SK-N-SH treated with all-trans-retinoic acid at 6 μM for 48 hours (cell line): ENCODE results near the gene SERTAD2.

Experiments used
- ATAC-seq: fragments of 200-7000 bp; cut with Tn5 transposase; 3 replicates; pipeline ENCODE4 v1.9.1; 2020; ENCODE audit warnings: mild to moderate bottlenecking, moderate library complexity
- BACH2 ChIP-seq: fragments of 250-450 bp; sonication (Bioruptor Pico); IDR thresholded peaks from 2 replicates; pipeline ENCODE4 v1.9.0; 2021; ENCODE audit warnings: mild to moderate bottlenecking, borderline replicate concordance
- CSDC2 ChIP-seq: fragments of 250-450 bp; sonication (Bioruptor Pico); IDR thresholded peaks from 2 replicates; pipeline ENCODE4 v1.5.0; 2020; ENCODE audit warnings: mild to moderate bottlenecking, moderate library complexity
- ISL1 ChIP-seq: fragments of 250-450 bp; sonication (Bioruptor Pico); IDR thresholded peaks from 2 replicates; pipeline ENCODE4 v2.1.2; 2022; ENCODE audit warnings: mild to moderate bottlenecking, moderate library complexity
- OSR1 ChIP-seq: fragments of 250-450 bp; sonication (Bioruptor Pico); IDR thresholded peaks from 2 replicates; pipeline ENCODE4 v1.8.0; 2022; ENCODE audit warnings: moderate library complexity, mild to moderate bottlenecking, inconsistent platforms
- PATZ1 ChIP-seq: fragments of 250-450 bp; sonication (Bioruptor Pico); IDR thresholded peaks from 2 replicates; pipeline ENCODE4 v1.8.0; 2020; ENCODE audit warnings: mild to moderate bottlenecking, moderate library complexity, borderline replicate concordance
- SNAI2 ChIP-seq: fragments of 250-450 bp; sonication (Bioruptor Pico); IDR thresholded peaks from 2 replicates; pipeline ENCODE4 v1.5.0; 2020; ENCODE audit warnings: mild to moderate bottlenecking, moderate library complexity
- TCF4 ChIP-seq: fragments of 250-450 bp; sonication (Bioruptor Pico); IDR thresholded peaks from 2 replicates; pipeline ENCODE4 v1.8.0; 2021; ENCODE audit warnings: mild to moderate bottlenecking, moderate library complexity, borderline replicate concordance
- TOX ChIP-seq: fragments of 250-450 bp; sonication (Bioruptor Pico); IDR thresholded peaks from 2 replicates; pipeline ENCODE4 v1.8.0; 2021; ENCODE audit warnings: mild to moderate bottlenecking, moderate library complexity, borderline replicate concordance
- TSHZ2 ChIP-seq: fragments of 250-450 bp; sonication (Bioruptor Pico); IDR thresholded peaks from 2 replicates; pipeline ENCODE4 v1.5.0; 2020; ENCODE audit warnings: mild to moderate bottlenecking, moderate library complexity
- ZC3H10 ChIP-seq: fragments of 250-450 bp; sonication (Bioruptor Pico); IDR thresholded peaks from 2 replicates; pipeline ENCODE4 v1.5.1; 2021; ENCODE audit warnings: mild to moderate bottlenecking, moderate library complexity
- ZFP3 ChIP-seq: fragments of 250-450 bp; sonication (Bioruptor Pico); IDR thresholded peaks from 2 replicates; pipeline ENCODE4 v1.5.0; 2020; ENCODE audit warnings: mild to moderate bottlenecking, moderate library complexity
- ZNF565 ChIP-seq: fragments of 450-650 bp; formaldehyde crosslinking; conservative IDR thresholded peaks from 2 replicates; pipeline ENCODE4 v1.5.0; 2020; ENCODE audit warnings: low read depth, mild to moderate bottlenecking, moderate library complexity
- ZNF70 ChIP-seq: fragments of 450-650 bp; formaldehyde crosslinking; IDR thresholded peaks from 2 replicates; pipeline ENCODE4 v1.5.0; 2020; ENCODE audit warnings: mild to moderate bottlenecking, moderate library complexity
- ZNF8 ChIP-seq: fragments of 450-650 bp; formaldehyde crosslinking; IDR thresholded peaks from 2 replicates; pipeline ENCODE4 v1.5.0; 2020; ENCODE audit warnings: mild to moderate bottlenecking, moderate library complexity

Gene SERTAD2

GRCh38 chr2:64683771-64684510 lies 30.2 kb upstream of the SERTAD2 start (continued):
- no peak for TF ChIP-seq TSHZ2 (CRISPR knock-in tag)
- no peak for TF ChIP-seq CSDC2 (CRISPR knock-in tag)
- TF ChIP-seq ZFP3 (CRISPR knock-in tag), result no peak
- no peak for TF ChIP-seq BACH2 (CRISPR knock-in tag)
- no peak for TF ChIP-seq ZNF565 (CRISPR knock-in tag)
- TF ChIP-seq ZNF70 (CRISPR knock-in tag), result no peak

GRCh38 chr2:64681479-64681967 lies 27.8 kb upstream of the SERTAD2 start:
- TF ChIP-seq OSR1 (CRISPR knock-in tag) (no peak), ZC3H10 (CRISPR knock-in tag) (no peak), SNAI2 (no peak), ZFP3 (CRISPR knock-in tag) (no peak), ISL1 (no peak), TSHZ2 (CRISPR knock-in tag) (no peak), TOX (CRISPR knock-in tag) (no peak), BACH2 (CRISPR knock-in tag) (no peak), ZNF8 (no peak), TCF4 (CRISPR knock-in tag) (no peak), ZNF565 (CRISPR knock-in tag) (no peak), PATZ1 (CRISPR knock-in tag) (no peak)
- TF ChIP-seq, all 23 proteins: peak for 0

GRCh38 chr2:64679673-64680425 lies 26.1 kb upstream of the SERTAD2 start:
- no peak for ATAC-seq
- TF ChIP-seq TOX (CRISPR knock-in tag) (no peak), TCF4 (CRISPR knock-in tag) (peak; percentile 42; the same call in 1 of the 2 replicates), TSHZ2 (CRISPR knock-in tag) (peak; percentile 64; the same call in 1 of the 2 replicates)
- TF ChIP-seq, all 23 proteins: peak for 2

More at GRCh38 chr2:64681479-64681967, 27.8 kb upstream of the SERTAD2 start:
- no peak for ATAC-seq
